Left lung (tissue), 14 donors: ENCODE results near the gene ZBTB22. TPM values are rescaled to one million over a fixed set of nuclear protein-coding genes. Genes with fewer than 3 reads are reported as not detected.
"Not testable (repeated sequence)": the region's sequence is repeated elsewhere in the genome, so short reads cannot be mapped to it uniquely, and the experiment has no call there.

Experiments
- ATAC-seq: fragments of 200-7000 bp; cut with Tn5 transposase; one replicate; pipeline ENCODE4 v1.9.1; 2020; ENCODE audit warnings: moderate library complexity
- DNase-seq, 4 donors: peaks; one replicate each; pipeline ENCODE4 v3.0.0-alpha.2; 2013 to 2020
- H3K27ac ChIP-seq, 2 donors: fragments of 200-600 bp; sonication (generic) in 1 of 2; one replicate each; pipeline versions ENCODE4 v1.5.0 to v1.8.0; 2020 to 2021
- H3K27me3 ChIP-seq, 2 donors: fragments of 200-600 bp; sonication (generic) in 1 of 2; one replicate each; pipeline versions ENCODE4 v1.5.0 to v1.8.0; 2020 to 2021
- H3K36me3 ChIP-seq, 2 donors: fragments of 200-600 bp; sonication (generic) in 1 of 2; one replicate each; pipeline versions ENCODE4 v1.5.0 to v1.8.0; 2020 to 2021
- H3K4me1 ChIP-seq, 2 donors: fragments of 200-600 bp; one replicate each; pipeline ENCODE4 v1.8.0; 2021
- H3K4me3 ChIP-seq, 2 donors: fragments of 200-600 bp; sonication (generic) in 1 of 2; one replicate each; pipeline versions ENCODE4 v1.5.0 to v1.8.0; 2020 to 2021; ENCODE audit warnings: mild to moderate bottlenecking in 1 of 2
- H3K9me3 ChIP-seq, 2 donors: fragments of 200-600 bp; sonication (generic) in 1 of 2; one replicate each; pipeline versions ENCODE4 v1.5.0 to v1.8.0; 2020 to 2021
- intact Hi-C, 2 donors: fragments of 100-400 bp; cut with DNase I; formaldehyde crosslinking; loops; one replicate each; pipeline versions ENCODE4 v1.11.2 to v1.14.2; 2022
- long read RNA-seq, 12 donors: library from polyadenylated mRNA in 2 of 12; unstranded in 2 of 12; transcript quantifications; one replicate each; pipeline ENCODE4 v2.0.0 and lab custom pipeline, GENCODE V29; 2019 to 2026
- polyA plus RNA-seq, 6 donors: library from polyadenylated mRNA; unstranded; fragments of 120-200 nt; gene quantifications; one replicate each; pipeline ENCODE4 v1.2.1, GENCODE V29; 2013; ENCODE audit not compliant: insufficient read length in 6 of 6
- total RNA-seq, 2 donors: library from RNA; stranded (reverse); fragmentation: NEBNext Ultra II Directional; extraction: Animal tissue kit (Norgen Biotek cat#: 25700); gene quantifications; one replicate each; pipeline ENCODE4 v1.2.1, GENCODE V29; 2021
- TF ChIP-seq, protein P1 (sequence below), 2 donors: fragments of 200-600 bp; sonication (generic) in 1 of 2; IDR thresholded peaks; one replicate each; pipeline versions ENCODE4 v1.5.0 to v1.8.0; 2021; ENCODE audit warnings: antibody characterized with exemption in 2 of 2
- donor health status: DM: no; HTN: yes; CAD: no.
- donor health status: DM: no; HTN: no; CAD: no.

ZBTB22 gene
- total RNA-seq (10 to 100 TPM; 17.3 to 22.6 TPM), polyA plus RNA-seq (10 to 100 TPM; 21.8 to 29.3 (median 25.5) TPM)
- long read RNA-seq, donor 1, transcript ZBTB22-208 (2 exons, 2,651 nt) = major isoform, 13 of 13 reads
- long read RNA-seq, donor 1, partial matches to known transcripts = 0 of 13 reads
- long read RNA-seq, donor 1, other reads (novel, unspliced or antisense) = 0 of 13 reads
- long read RNA-seq, donor 2, transcript ZBTB22-208 (2 exons, 2,651 nt) = major isoform, 12 of 12 reads
- long read RNA-seq, donor 2, partial matches to known transcripts = 0 of 12 reads
- long read RNA-seq, donor 2, other reads (novel, unspliced or antisense) = 0 of 12 reads
- long read RNA-seq, donor 3, transcript ZBTB22-208 (2 exons, 2,651 nt) = major isoform, 9 of 9 reads
- long read RNA-seq, donor 3, partial matches to known transcripts = 0 of 9 reads
- long read RNA-seq, donor 3, other reads (novel, unspliced or antisense) = 0 of 9 reads
- long read RNA-seq, donor 4, partial matches to known transcripts = 0 of 4 reads
- long read RNA-seq, donor 4, other reads (novel, unspliced or antisense) = 4 of 4 reads
- long read RNA-seq, donor 5, transcript ZBTB22-208 (2 exons, 2,651 nt) = major isoform, 9 of 22 reads
- long read RNA-seq, donor 5, partial matches to known transcripts = 13 of 22 reads
- long read RNA-seq, donor 5, other reads (novel, unspliced or antisense) = 0 of 22 reads
- long read RNA-seq, donor 6, transcript ZBTB22-208 (2 exons, 2,651 nt) = major isoform, 13 of 13 reads
- long read RNA-seq, donor 6, partial matches to known transcripts = 0 of 13 reads
- long read RNA-seq, donor 6, other reads (novel, unspliced or antisense) = 0 of 13 reads
- long read RNA-seq, donor 7, transcript ZBTB22-208 (2 exons, 2,651 nt) = major isoform, 10 of 11 reads
- long read RNA-seq, donor 7, partial matches to known transcripts = 0 of 11 reads
- long read RNA-seq, donor 7, other reads (novel, unspliced or antisense) = 0 of 11 reads
- long read RNA-seq, donor 8, transcript ZBTB22-208 (2 exons, 2,651 nt) = major isoform, 11 of 11 reads
- long read RNA-seq, donor 8, partial matches to known transcripts = 0 of 11 reads
- long read RNA-seq, donor 8, other reads (novel, unspliced or antisense) = 0 of 11 reads
- long read RNA-seq, donor 9, partial matches to known transcripts = 0 of 1 reads
- long read RNA-seq, donor 9, other reads (novel, unspliced or antisense) = 0 of 1 reads
- long read RNA-seq, donor 10 = 0 reads
- long read RNA-seq, donor 11, transcript ZBTB22-208 (2 exons, 2,651 nt) = major isoform, 8 of 9 reads
- long read RNA-seq, donor 11, partial matches to known transcripts = 0 of 9 reads
- long read RNA-seq, donor 11, other reads (novel, unspliced or antisense) = 0 of 9 reads
- long read RNA-seq, donor 12, transcript ZBTB22-208 (2 exons, 2,651 nt) = major isoform, 10 of 10 reads
- long read RNA-seq, donor 12, partial matches to known transcripts = 0 of 10 reads
- long read RNA-seq, donor 12, other reads (novel, unspliced or antisense) = 0 of 10 reads

DNA sequence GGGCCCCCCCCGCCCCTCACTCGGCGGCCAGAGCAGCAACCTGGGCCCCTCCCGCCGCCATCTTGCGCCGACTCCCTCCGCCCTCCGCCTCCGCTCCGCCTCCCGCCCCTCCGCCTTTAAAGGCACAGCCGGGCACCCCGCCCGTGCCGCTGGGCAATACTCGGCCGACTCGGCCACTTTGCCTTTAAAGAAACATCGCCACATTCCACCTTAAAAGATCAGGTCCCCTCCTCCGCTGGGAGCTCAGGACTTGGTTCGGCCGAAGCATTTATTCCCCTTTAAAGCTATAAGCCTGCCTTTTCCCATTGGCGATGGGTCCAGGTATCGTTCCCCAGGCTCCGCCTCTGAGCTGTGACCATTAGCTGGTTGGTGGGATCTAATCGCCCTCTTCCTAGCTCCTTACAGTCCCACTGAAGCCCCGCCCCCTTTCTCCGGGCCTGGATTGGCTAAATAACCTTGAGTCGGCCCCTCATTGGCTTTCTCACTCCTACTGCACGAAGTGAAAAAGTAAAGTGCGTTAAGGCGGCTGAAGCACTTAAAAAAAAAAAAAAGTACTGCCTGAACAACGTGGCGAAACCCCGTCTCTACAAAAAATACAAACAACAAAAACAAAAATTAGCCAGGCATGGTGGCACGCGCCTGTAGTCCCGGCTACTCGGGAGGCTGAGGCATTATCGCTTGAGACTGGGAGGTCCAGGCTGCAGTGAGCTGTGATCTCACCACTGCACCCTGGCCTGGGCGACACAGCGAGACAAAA, at the start of gene ZBTB22:
Gene ZBTB22, minus strand, starts transcription at position 76 of the 757 bp plus-strand sequence. CDS start 828 bp downstream, outside the sequence.
- intact Hi-C loops = loop anchor here in 1 of 2 donors (10.0 kb wide), 1 partner anchor 97 kb away; the partner anchor contains the start of genes CUTA and PHF1
- peak within 1 kb of the TSS; percentile 85 to 86 for H3K27ac ChIP-seq
- peak within 1 kb of the TSS; percentile 53 to 68 for H3K4me3 ChIP-seq
- DNase-seq (peak; percentile 98), ATAC-seq (peak; percentile 75)
- H3K27me3 ChIP-seq = no peaks in the 10 kb centered on the region
- H3K4me1 ChIP-seq = peaks cover 32 to 73% of the 10 kb centered on the region in 2 donors
- H3K9me3 ChIP-seq = no peaks in the 10 kb centered on the region
- peaks cover 0 to 39% of the 10 kb centered on the region in 2 donors for H3K36me3 ChIP-seq
- TF ChIP-seq, protein P1, sequence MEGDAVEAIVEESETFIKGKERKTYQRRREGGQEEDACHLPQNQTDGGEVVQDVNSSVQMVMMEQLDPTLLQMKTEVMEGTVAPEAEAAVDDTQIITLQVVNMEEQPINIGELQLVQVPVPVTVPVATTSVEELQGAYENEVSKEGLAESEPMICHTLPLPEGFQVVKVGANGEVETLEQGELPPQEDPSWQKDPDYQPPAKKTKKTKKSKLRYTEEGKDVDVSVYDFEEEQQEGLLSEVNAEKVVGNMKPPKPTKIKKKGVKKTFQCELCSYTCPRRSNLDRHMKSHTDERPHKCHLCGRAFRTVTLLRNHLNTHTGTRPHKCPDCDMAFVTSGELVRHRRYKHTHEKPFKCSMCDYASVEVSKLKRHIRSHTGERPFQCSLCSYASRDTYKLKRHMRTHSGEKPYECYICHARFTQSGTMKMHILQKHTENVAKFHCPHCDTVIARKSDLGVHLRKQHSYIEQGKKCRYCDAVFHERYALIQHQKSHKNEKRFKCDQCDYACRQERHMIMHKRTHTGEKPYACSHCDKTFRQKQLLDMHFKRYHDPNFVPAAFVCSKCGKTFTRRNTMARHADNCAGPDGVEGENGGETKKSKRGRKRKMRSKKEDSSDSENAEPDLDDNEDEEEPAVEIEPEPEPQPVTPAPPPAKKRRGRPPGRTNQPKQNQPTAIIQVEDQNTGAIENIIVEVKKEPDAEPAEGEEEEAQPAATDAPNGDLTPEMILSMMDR (IDR thresholded peaks at IDR 0.05) = no peak

DNA sequence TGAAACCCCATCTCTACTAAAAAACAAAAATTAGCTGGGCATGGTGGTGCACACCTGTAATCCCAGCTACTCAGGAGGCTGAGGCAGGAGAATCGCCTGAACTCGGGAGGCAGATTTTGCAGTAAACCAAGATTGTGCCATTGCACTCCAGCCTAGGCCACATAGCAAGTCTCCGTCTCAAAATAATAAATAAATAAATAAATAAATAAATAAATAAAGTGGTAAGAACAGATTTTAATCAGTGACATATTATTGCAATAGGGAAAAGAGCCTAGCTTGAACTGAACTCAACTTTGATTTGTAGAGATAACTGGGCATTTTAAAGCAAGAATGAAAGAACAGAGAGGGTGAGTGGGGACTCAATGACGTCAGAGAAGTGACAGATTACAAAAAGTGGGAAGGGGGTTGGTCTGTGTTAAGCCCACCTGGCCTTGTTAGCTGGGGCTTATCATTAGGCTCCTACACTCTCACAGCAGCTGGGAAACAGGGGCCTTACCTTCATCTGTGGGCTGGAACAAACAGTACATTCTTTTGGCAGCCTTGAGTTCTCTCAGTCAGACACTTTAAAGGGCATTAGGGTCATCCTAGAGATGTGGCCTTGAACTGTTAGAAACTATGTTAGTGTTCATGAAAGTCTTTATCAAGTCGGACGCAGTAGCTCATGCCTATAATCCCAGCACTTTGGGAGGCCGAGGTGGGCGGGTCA, 49.6 kb upstream of the ZBTB22 start:
- DNase-seq = no peak
- intact Hi-C loops = no loop called here
- no peaks in the 10 kb centered on the region for H3K4me1 ChIP-seq
- H3K27ac ChIP-seq = no peak overlapping the region
- no peaks in the 10 kb centered on the region for H3K9me3 ChIP-seq
- H3K4me3 ChIP-seq = no peak overlapping the region
- TF ChIP-seq, protein P1 (IDR thresholded peaks at IDR 0.05) = no peak
- peak; percentile 26 for ATAC-seq
- no peaks in the 10 kb centered on the region for H3K27me3 ChIP-seq
- H3K36me3 ChIP-seq = no peaks in the 10 kb centered on the region

GRCh38 chr6:33365206-33365971, 47.8 kb upstream of the ZBTB22 start:
- H3K4me3 ChIP-seq, DNase-seq, H3K4me1 ChIP-seq, H3K27me3 ChIP-seq, H3K9me3 ChIP-seq, H3K36me3 ChIP-seq, intact Hi-C loops: not testable (repeated sequence)
- H3K27ac ChIP-seq = peak overlapping the region in 1 of 2 donors; percentile 23
- peak; percentile 13 for ATAC-seq

DNA sequence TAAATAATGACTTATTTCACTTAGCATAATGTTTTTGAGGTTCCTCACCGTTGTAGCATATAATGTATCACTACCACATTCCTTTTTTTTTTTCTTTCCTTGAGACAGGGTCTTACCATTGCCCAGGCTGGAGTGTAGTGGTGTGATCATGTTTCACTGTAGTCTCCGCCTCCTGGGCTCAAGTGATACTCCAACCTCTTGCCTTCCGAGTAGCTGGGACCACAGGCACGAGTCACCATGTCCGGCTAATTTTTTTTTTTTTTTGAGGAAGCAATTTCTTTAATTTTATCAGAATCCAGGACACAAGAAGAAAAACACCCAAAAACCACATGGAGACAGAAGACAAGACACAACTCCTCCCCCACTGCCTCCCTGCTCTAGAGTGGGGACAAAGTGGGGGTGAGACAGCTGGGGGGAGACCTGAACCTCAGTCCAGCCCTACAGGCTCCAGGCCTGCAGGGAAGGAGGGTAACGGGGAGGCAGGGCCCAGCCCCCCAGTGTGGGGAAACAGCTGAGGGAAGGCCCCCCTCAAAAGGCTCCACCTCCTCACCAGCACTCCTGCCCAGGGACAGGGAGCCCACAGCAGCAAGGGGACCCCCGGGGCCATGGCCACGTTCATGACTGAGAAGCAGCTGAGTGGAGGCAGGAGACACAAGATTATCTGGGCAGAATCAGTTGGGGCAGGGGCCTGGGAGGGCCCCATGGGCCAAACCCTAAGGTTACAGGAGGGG, 47.1 kb upstream of the ZBTB22 start:
- H3K4me1 ChIP-seq, H3K27me3 ChIP-seq, intact Hi-C loops, H3K36me3 ChIP-seq, H3K9me3 ChIP-seq, H3K4me3 ChIP-seq: not testable (repeated sequence)
- H3K27ac ChIP-seq = peak overlapping the region in 1 of 2 donors; percentile 23
- ATAC-seq = peak; percentile 95
- peak in 3 of 4 donors; percentile 45 to 87 (median 62) for DNase-seq

DNA sequence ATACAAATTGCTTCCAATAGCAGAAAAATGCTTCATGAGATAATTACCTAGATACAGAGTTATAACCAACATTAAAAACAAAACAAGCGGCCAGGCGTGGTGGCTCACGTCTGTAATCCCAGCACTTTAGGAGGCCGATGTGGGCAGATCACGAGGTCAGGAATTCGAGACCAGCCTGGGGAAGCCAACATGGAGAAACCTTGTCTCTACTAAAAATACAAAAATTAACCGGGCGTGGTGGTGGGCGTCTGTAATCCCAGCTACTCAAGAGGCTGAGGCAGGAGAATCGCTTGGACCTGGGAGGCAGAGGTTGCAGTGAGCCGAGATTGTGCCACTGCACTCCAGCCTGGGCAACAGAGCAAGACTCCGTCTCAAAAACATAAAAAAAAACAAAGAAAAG, 45.9 kb upstream of the ZBTB22 start:
- H3K27ac ChIP-seq, intact Hi-C loops, H3K4me3 ChIP-seq, H3K27me3 ChIP-seq, H3K9me3 ChIP-seq, DNase-seq, ATAC-seq, H3K4me1 ChIP-seq, H3K36me3 ChIP-seq: not testable (repeated sequence)
